Esophagus squamous epithelium (tissue), 4 donors: ENCODE results near the gene SLC46A3.

ENCODE experiments used
- CTCF ChIP-seq, 6 experiments: fragments of 450-650 bp in 4 of 6; fragments of 200-600 bp in 2 of 6; sonication (generic) in 2 of 6; IDR thresholded peaks; one replicate each; pipeline ENCODE4 v1.5.1; 2016 to 2019; ENCODE audit warnings: antibody characterized with exemption in 6 of 6, mild to moderate bottlenecking in 4 of 6, moderate library complexity in 4 of 6
- POLR2A ChIP-seq, 4 donors: fragments of 450-650 bp; IDR thresholded peaks; one replicate each; pipeline ENCODE4 v1.6.1; 2017; ENCODE audit warnings: antibody characterized with exemption in 4 of 4, mild to moderate bottlenecking in 4 of 4, moderate library complexity in 3 of 4

- no peak for TF ChIP-seq CTCF (IDR thresholded peaks at IDR 0.05)
- TF ChIP-seq POLR2A (IDR thresholded peaks at IDR 0.05) = no peak
Observed at GRCh38 chr13:28734906-28735305, 16.1 kb upstream of the SLC46A3 start.
